GM06990 (cell line): ENCODE data around the gene EVA1B.

Source experiments
- DNase-seq: peaks from one replicate; pipeline ENCODE4 v3.0.0-alpha.2; 2011; ENCODE audit not compliant: insufficient read length; ENCODE audit errors: extremely low read depth
- H3K27me3 ChIP-seq: replicated peaks from 2 replicates; pipeline ENCODE4 v1.6.0; 2011; ENCODE audit warnings: low read length; ENCODE audit not compliant: control insufficient read depth, insufficient read depth
- H3K36me3 ChIP-seq: 2 replicates; pipeline ENCODE4 v1.5.1; 2011; ENCODE audit warnings: low read length; ENCODE audit not compliant: control insufficient read depth, insufficient read depth
- H3K4me3 ChIP-seq: replicated peaks from 2 replicates; pipeline ENCODE4 v1.5.1; 2011; ENCODE audit warnings: low read depth, mild to moderate bottlenecking, control low read depth, low read length
- TF ChIP-seq, protein P1 (sequence below): IDR thresholded peaks from 2 replicates; pipeline ENCODE4 v1.5.1; 2011; ENCODE audit warnings: low read length, control low read depth, mild to moderate bottlenecking, inconsistent platforms; ENCODE audit not compliant: insufficient read depth, poor library complexity, severe bottlenecking

Gene EVA1B

DNA sequence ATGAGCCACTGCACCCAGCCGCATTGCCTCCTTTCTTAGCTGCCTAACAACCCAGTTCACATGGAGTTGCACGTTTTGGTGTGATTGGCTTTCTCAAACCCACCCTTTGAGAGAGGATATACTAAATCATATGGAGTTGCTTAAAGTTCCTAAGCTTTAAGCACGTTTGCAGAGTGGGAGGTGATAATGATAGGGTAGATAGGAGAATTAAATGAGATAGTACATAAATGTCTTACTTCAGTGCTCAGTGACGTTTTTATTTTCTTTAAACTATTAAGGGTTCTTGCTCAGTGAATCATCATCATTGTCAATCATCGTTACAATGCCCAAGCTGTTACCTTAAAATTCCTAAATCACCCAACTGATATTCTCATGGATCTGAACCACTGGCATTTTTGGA lies 20.2 kb downstream of the EVA1B start:
- H3K4me3 ChIP-seq, result no peak overlapping the region
- DNase-seq, result no peak
- H3K27me3 ChIP-seq, result no peaks in the 10 kb centered on the region
- peaks cover 20% of the 10 kb centered on the region for H3K36me3 ChIP-seq
- TF ChIP-seq, protein P1, sequence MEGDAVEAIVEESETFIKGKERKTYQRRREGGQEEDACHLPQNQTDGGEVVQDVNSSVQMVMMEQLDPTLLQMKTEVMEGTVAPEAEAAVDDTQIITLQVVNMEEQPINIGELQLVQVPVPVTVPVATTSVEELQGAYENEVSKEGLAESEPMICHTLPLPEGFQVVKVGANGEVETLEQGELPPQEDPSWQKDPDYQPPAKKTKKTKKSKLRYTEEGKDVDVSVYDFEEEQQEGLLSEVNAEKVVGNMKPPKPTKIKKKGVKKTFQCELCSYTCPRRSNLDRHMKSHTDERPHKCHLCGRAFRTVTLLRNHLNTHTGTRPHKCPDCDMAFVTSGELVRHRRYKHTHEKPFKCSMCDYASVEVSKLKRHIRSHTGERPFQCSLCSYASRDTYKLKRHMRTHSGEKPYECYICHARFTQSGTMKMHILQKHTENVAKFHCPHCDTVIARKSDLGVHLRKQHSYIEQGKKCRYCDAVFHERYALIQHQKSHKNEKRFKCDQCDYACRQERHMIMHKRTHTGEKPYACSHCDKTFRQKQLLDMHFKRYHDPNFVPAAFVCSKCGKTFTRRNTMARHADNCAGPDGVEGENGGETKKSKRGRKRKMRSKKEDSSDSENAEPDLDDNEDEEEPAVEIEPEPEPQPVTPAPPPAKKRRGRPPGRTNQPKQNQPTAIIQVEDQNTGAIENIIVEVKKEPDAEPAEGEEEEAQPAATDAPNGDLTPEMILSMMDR, result no peak

DNA sequence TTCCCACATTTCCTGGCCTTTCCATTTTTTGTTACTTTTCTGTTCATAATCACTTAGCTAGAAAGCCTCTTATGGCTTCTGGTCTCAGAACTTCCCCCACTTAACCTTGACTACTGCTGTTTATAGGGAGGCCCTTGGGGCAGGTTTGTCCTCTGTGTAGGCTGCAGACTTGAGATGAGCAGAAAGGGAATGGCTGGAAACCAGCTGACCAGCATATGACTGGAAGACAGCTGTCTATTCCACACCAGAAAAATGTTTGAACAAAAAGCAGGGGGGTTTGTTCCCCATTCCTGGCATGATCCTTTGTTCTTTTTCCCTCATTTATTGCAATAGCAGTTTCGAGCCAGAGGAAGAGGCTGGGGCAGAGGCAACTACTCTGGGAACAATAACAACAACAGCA lies 22.2 kb downstream of the EVA1B start:
- Histone ChIP-seq H3K36me3 (peaks cover 26% of the 10 kb centered on the region), H3K4me3 (no peak overlapping the region), H3K27me3 (no peaks in the 10 kb centered on the region)
- TF ChIP-seq, protein P1, result no peak
- DNase-seq, result no peak

DNA sequence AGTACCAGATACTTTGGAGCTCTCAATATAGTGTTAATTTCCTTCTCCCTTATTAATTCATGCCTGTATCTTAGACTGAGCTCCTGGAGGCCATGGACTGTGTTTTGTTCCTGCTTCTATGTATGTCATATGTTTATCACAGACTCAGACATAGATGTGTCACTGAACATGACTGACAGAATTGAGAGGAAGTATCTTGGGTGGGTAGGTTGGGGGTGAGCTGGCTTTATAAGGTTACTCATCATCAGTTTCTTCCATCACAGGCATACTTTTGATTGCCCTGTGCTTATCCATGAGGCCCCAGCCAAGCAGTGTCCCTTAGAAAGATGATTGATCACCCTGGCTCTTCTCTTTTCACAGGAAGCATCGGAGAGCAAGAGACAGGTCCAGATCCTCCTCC lies 22.9 kb downstream of the EVA1B start:
- Histone ChIP-seq H3K36me3 (peaks cover 28% of the 10 kb centered on the region), H3K4me3 (no peak overlapping the region), H3K27me3 (no peaks in the 10 kb centered on the region)
- TF ChIP-seq, protein P1, result no peak
- DNase-seq, result no peak

DNA sequence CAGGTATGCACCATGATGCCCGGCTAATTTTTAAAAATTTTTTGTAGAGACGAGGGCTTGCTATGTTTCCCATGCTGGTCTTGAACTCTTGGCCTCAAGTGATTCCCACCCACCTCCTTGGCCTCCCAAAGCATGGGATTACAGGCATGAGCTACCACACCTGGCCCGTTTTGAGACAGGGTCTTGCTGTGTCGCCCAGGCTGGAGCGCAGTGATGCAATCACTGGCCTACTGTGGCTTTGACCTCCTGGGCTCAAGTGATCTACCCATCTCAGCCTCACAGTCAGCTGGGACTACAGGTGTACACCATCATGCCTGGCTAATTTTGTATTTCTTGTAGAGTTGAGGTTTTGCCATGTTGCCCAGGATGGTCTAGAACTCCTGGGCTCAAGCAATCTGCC lies 24.8 kb downstream of the EVA1B start:
- no peak for DNase-seq
- H3K27me3 ChIP-seq, result no peaks in the 10 kb centered on the region
- H3K36me3 ChIP-seq, result peaks cover 29% of the 10 kb centered on the region
- H3K4me3 ChIP-seq, result no peak overlapping the region
- TF ChIP-seq, protein P1, result no peak

DNA sequence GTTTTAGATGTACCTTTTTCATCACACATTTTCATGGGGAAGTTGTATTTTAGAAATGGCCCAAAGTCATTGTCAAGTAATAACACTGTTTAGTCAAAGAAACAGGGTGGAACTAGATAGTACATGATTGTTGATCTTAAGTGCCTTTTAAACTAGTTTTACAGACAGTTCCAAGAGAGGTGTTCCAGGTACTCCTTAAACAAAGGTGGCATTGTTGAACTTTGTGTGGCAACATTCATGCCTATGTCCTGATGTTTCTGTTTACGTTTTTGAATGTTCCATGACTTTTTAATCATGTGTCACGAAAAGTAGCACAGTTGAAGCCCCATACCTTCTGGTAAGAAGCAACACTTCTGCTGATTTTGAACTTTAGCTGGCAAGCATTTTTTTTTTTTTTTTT lies 26.4 kb downstream of the EVA1B start:
- peaks cover 23% of the 10 kb centered on the region for H3K36me3 ChIP-seq
- DNase-seq, result no peak
- no peak overlapping the region for H3K4me3 ChIP-seq
- no peaks in the 10 kb centered on the region for H3K27me3 ChIP-seq
- TF ChIP-seq, protein P1, result no peak

DNA sequence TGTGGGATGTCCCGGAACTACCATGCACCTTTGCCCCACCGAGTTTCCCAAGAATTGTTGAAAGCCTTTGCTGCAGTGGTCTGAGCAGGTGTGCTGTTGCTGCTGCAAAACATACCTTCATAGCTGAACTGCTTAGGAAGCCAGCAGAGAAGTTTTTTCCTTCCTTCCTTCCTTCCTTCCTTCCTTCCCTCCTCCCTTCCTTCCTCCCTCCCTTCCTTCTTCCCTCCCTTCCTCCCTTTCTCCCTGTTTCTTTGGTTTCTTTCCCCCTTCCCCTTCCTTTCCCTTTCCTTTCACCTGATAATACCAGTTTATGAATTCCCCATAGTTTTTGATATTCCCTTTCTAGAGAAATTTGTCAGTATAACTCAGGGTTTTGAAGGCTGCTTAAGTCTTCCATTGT lies 28.1 kb downstream of the EVA1B start:
- TF ChIP-seq, protein P1, result no peak
- no peaks in the 10 kb centered on the region for H3K27me3 ChIP-seq
- DNase-seq, result no peak
- H3K4me3 ChIP-seq, result no peak overlapping the region
- peaks cover 20% of the 10 kb centered on the region for H3K36me3 ChIP-seq
